K562 (cell line): ENCODE data around the gene GNAT1. TPM values are rescaled to one million over a fixed set of nuclear protein-coding genes. Genes with fewer than 3 reads are reported as not detected.
A peak's percentile ranks its signal among the peaks of the same experiment; 100 is the strongest.

ENCODE experiments used
- ATAC-seq: fragments of 200-7000 bp; cut with Tn5 transposase; 3 replicates; pipeline ENCODE4 v1.9.1; 2020; ENCODE audit warnings: moderate library complexity
- BruUV-seq: library from RNA; stranded (reverse); fragments of 400-500 nt; replicated peaks from 2 replicates; lab custom pipeline; 2021; lab: Mats Ljungman, UMichigan
- CTCF ChIA-PET: fragments of 300-600 bp; formaldehyde crosslinking; extraction: SDS; loops from one replicate; lab custom pipeline; 2021; ENCODE audit warnings: low intra/inter-chr PET ratio; lab: Yijun Ruan, JAX
- POLR2A ChIA-PET: fragments of 300-600, 350-650 bp; sonication (Branson Sonifier 250); formaldehyde crosslinking; extraction: SDS; loops from one replicate; lab custom pipeline; 2021; ENCODE audit warnings: antibody characterized with exemption, inconsistent platforms; lab: Yijun Ruan, JAX
- DNase-seq, 4 experiments: peaks; one replicate each; pipeline versions ENCODE4 v3.0.0 to v3.0.0-alpha.2; 2011 to 2018; ENCODE audit warnings: low spot score in 3 of 4, mixed read lengths in 3 of 4; ENCODE audit errors: extremely low read depth in 1 of 4
- FAIRE-seq: peaks from 2 replicates; lab custom pipeline; 2011; peaks lifted over from hg19 to GRCh38; lab: Jason Lieb, UNC
- H2AFZ ChIP-seq: 2 replicates; pipeline ENCODE4 v1.6.0; 2011; ENCODE audit warnings: low read depth, low read length, control low read depth, inconsistent platforms
- H3K27ac ChIP-seq: fragments of 200-600 bp; 3 replicates; pipeline ENCODE4 v1.8.0; 2011; ENCODE audit warnings: low read depth, mild to moderate bottlenecking, control low read depth, inconsistent platforms, low read length, moderate library complexity, mixed read lengths; ENCODE audit errors: extremely low read depth
- H3K27me3 ChIP-seq, 2 experiments: fragments of 300-600 bp in 1 of 2; 2 replicates in 1 of 2; 3 replicates in 1 of 2; pipeline versions ENCODE4 v1.6.0 to v1.8.0; 2011; ENCODE audit warnings: inconsistent platforms in 2 of 2, low read length in 2 of 2, mild to moderate bottlenecking in 1 of 2, mixed read lengths in 1 of 2, moderate library complexity in 1 of 2; ENCODE audit not compliant: control insufficient read depth in 2 of 2, insufficient read depth in 2 of 2
- H3K36me3 ChIP-seq: fragments of 300-600 bp; 3 replicates; pipeline ENCODE4 v1.8.0; 2011; ENCODE audit warnings: mild to moderate bottlenecking, low read length, inconsistent platforms; ENCODE audit not compliant: control insufficient read depth, insufficient read depth
- H3K4me1 ChIP-seq, 2 experiments: fragments of 200-600 bp in 1 of 2; replicated peaks in 1 of 2; 2 replicates in 1 of 2; 3 replicates in 1 of 2; pipeline versions ENCODE4 v1.5.1 to v1.8.0; 2011; ENCODE audit warnings: inconsistent platforms in 2 of 2, low read length in 2 of 2, mild to moderate bottlenecking in 1 of 2, mixed read lengths in 1 of 2, moderate library complexity in 1 of 2; ENCODE audit not compliant: control insufficient read depth in 2 of 2, insufficient read depth in 2 of 2
- H3K4me2 ChIP-seq: 2 replicates; pipeline ENCODE4 v1.6.1; 2011; ENCODE audit warnings: low read length, control low read depth, inconsistent platforms, mixed read lengths; ENCODE audit not compliant: insufficient read depth
- H3K4me3 ChIP-seq: fragments of 200-600 bp; sonication (generic), shearing (Covaris generic); 2 replicates; pipeline ENCODE4 v1.5.1; 2016; ENCODE audit warnings: control low read depth, inconsistent platforms
- H3K79me2 ChIP-seq: fragments of 200-600 bp; 3 replicates; pipeline ENCODE4 v1.8.0; 2011; ENCODE audit warnings: low read length, inconsistent platforms; ENCODE audit not compliant: control insufficient read depth, insufficient read depth
- H3K9ac ChIP-seq, 2 experiments: 2 replicates each; pipeline versions ENCODE4 v1.6.0 to v1.6.1; 2011; ENCODE audit warnings: low read depth in 2 of 2, low read length in 2 of 2, control low read depth in 1 of 2, inconsistent platforms in 1 of 2, mild to moderate bottlenecking in 1 of 2, mixed read lengths in 1 of 2; ENCODE audit not compliant: insufficient read depth in 1 of 2
- H3K9me1 ChIP-seq: one replicate; pipeline ENCODE4 v1.6.0; 2011; ENCODE audit warnings: inconsistent platforms, mild to moderate bottlenecking, low read length, moderate library complexity; ENCODE audit not compliant: control insufficient read depth, insufficient read depth
- H3K9me3 ChIP-seq: replicated peaks from 2 replicates; pipeline ENCODE4 v1.5.1; 2011; ENCODE audit warnings: low read depth, low read length, inconsistent platforms; ENCODE audit not compliant: control insufficient read depth, insufficient read depth
- H4K20me1 ChIP-seq: replicated peaks from 2 replicates; pipeline ENCODE4 v1.6.1; 2011; ENCODE audit warnings: low read length, inconsistent platforms, mixed read lengths; ENCODE audit not compliant: control insufficient read depth, insufficient read depth
- CBFB ChIP-seq: sonication (generic); formaldehyde crosslinking; IDR thresholded peaks from 2 replicates; pipeline ENCODE4 v1.4.0; 2020; ENCODE audit warnings: mild to moderate bottlenecking, missing genetic modification reagents
- WGBS: fragments of 100-300 bp; shearing (Covaris generic); methylation state at CpG from one replicate; pipeline ENCODE4 v1.1.6; 2016; ENCODE audit warnings: low coverage, mixed read lengths; ENCODE audit not compliant: insufficient coverage; ENCODE audit errors: missing lambda C conversion rate; 5-methylcytosine and 5-hydroxymethylcytosine counted together
- in situ Hi-C: fragments of 300-500 bp; cut with MboI; formaldehyde crosslinking; loops from 4 replicates; pipeline ENCODE4 v1.15.0; 2018; ENCODE audit warnings: inconsistent platforms, mixed read lengths
- intact Hi-C: fragments of 100-400 bp; cut with micrococcal nuclease; formaldehyde crosslinking; loops from 2 replicates; pipeline ENCODE4 v1.14.2; 2022
- polyA plus RNA-seq, 8 experiments: library from polyadenylated mRNA; depleted of rRNA in 4 of 8; stranded (reverse) in 5 of 8; unstranded in 3 of 8; fragments of >200 nt; fragmentation: Nextera tagmentation in 2 of 8; fragmentation: Illumina TruSeq in 1 of 8; extraction: Ambion mirVana in 2 of 8; extraction: Trizol in 1 of 8; gene quantifications; 2 replicates each; pipeline versions ENCODE4 v1.2.1 to v1.2.3, GENCODE V29; 2011 to 2014; ENCODE audit warnings: inconsistent platforms in 1 of 8, missing spikeins in 1 of 8
- total RNA-seq, 7 experiments: library from RNA; depleted of rRNA in 6 of 7; stranded (reverse); fragments of >200 nt in 6 of 7; fragmentation: Illumina TruSeq in 2 of 7; extraction: Trizol in 2 of 7; gene quantifications; 2 replicates each; pipeline versions ENCODE4 v1.2.1 to v1.2.3, GENCODE V29; 2011 to 2021; ENCODE audit warnings: low replicate concordance in 1 of 7
- TF ChIP-seq, protein P1 (sequence below): fragments of 200-600 bp; sonication (generic); IDR thresholded peaks from one replicate; pipeline ENCODE4 v1.6.1; 2012; ENCODE audit warnings: mild to moderate bottlenecking, low read depth, low read length, inconsistent platforms

The GNAT1 gene
- total and polyA plus RNA-seq, 9 of the 15 experiments (the other 6 are each of a cell fraction or from before 2014, with no cell fraction given): not detected

DNA sequence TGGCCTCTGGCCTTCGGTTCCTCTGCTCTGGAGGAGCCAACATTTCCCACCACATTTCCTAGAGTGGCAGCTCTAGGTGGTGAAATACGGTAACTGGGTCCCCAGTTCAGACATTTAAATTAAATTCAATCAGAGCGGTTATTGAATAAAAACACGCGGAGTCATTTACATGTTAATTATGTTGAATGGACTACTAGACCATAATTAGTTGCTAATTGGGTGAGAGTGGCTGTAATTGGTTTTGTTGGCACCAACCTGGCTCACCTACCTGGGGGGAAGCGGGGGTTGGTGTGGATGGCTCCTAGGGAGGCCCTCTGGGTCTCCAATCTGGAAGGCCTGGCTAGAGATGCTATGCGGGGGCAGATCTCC is 23.6 kb upstream of the GNAT1 start:
- no peak overlapping the region for H2AFZ ChIP-seq
- H3K9me1 ChIP-seq: no peaks in the 10 kb centered on the region
- no peaks in the 10 kb centered on the region for H3K36me3 ChIP-seq
- peaks cover 3% of the 10 kb centered on the region; the same call in 1 of the 2 replicates for H4K20me1 ChIP-seq
- TF ChIP-seq, protein P1, sequence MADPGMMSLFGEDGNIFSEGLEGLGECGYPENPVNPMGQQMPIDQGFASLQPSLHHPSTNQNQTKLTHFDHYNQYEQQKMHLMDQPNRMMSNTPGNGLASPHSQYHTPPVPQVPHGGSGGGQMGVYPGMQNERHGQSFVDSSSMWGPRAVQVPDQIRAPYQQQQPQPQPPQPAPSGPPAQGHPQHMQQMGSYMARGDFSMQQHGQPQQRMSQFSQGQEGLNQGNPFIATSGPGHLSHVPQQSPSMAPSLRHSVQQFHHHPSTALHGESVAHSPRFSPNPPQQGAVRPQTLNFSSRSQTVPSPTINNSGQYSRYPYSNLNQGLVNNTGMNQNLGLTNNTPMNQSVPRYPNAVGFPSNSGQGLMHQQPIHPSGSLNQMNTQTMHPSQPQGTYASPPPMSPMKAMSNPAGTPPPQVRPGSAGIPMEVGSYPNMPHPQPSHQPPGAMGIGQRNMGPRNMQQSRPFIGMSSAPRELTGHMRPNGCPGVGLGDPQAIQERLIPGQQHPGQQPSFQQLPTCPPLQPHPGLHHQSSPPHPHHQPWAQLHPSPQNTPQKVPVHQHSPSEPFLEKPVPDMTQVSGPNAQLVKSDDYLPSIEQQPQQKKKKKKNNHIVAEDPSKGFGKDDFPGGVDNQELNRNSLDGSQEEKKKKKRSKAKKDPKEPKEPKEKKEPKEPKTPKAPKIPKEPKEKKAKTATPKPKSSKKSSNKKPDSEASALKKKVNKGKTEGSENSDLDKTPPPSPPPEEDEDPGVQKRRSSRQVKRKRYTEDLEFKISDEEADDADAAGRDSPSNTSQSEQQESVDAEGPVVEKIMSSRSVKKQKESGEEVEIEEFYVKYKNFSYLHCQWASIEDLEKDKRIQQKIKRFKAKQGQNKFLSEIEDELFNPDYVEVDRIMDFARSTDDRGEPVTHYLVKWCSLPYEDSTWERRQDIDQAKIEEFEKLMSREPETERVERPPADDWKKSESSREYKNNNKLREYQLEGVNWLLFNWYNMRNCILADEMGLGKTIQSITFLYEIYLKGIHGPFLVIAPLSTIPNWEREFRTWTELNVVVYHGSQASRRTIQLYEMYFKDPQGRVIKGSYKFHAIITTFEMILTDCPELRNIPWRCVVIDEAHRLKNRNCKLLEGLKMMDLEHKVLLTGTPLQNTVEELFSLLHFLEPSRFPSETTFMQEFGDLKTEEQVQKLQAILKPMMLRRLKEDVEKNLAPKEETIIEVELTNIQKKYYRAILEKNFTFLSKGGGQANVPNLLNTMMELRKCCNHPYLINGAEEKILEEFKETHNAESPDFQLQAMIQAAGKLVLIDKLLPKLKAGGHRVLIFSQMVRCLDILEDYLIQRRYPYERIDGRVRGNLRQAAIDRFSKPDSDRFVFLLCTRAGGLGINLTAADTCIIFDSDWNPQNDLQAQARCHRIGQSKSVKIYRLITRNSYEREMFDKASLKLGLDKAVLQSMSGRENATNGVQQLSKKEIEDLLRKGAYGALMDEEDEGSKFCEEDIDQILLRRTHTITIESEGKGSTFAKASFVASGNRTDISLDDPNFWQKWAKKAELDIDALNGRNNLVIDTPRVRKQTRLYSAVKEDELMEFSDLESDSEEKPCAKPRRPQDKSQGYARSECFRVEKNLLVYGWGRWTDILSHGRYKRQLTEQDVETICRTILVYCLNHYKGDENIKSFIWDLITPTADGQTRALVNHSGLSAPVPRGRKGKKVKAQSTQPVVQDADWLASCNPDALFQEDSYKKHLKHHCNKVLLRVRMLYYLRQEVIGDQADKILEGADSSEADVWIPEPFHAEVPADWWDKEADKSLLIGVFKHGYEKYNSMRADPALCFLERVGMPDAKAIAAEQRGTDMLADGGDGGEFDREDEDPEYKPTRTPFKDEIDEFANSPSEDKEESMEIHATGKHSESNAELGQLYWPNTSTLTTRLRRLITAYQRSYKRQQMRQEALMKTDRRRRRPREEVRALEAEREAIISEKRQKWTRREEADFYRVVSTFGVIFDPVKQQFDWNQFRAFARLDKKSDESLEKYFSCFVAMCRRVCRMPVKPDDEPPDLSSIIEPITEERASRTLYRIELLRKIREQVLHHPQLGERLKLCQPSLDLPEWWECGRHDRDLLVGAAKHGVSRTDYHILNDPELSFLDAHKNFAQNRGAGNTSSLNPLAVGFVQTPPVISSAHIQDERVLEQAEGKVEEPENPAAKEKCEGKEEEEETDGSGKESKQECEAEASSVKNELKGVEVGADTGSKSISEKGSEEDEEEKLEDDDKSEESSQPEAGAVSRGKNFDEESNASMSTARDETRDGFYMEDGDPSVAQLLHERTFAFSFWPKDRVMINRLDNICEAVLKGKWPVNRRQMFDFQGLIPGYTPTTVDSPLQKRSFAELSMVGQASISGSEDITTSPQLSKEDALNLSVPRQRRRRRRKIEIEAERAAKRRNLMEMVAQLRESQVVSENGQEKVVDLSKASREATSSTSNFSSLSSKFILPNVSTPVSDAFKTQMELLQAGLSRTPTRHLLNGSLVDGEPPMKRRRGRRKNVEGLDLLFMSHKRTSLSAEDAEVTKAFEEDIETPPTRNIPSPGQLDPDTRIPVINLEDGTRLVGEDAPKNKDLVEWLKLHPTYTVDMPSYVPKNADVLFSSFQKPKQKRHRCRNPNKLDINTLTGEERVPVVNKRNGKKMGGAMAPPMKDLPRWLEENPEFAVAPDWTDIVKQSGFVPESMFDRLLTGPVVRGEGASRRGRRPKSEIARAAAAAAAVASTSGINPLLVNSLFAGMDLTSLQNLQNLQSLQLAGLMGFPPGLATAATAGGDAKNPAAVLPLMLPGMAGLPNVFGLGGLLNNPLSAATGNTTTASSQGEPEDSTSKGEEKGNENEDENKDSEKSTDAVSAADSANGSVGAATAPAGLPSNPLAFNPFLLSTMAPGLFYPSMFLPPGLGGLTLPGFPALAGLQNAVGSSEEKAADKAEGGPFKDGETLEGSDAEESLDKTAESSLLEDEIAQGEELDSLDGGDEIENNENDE: peak; percentile 35
- TF ChIP-seq CBFB: no peak
- TF ChIP-seq, all 486 proteins: peak for 1
- no peak overlapping the region for H3K4me3 ChIP-seq
- no peak overlapping the region for H3K27ac ChIP-seq
- intact Hi-C loops (no loop called here), in situ Hi-C loops (no loop called here)
- no peak overlapping the region for H3K9ac ChIP-seq
- no peaks in the 10 kb centered on the region for H3K27me3 ChIP-seq
- peaks cover 0 to 33% of the 10 kb centered on the region in 2 experiments; a peak in 3 of 5 replicates for H3K4me1 ChIP-seq
- BruUV-seq: no TSS peak
- POLR2A ChIA-PET: no interaction called here
- no peaks in the 10 kb centered on the region for H3K9me3 ChIP-seq
- CTCF ChIA-PET: interaction anchor here (0.7 kb wide), 1 partner anchor 28 kb away, joined by 3 read pairs; no protein-coding TSS in a partner anchor
- FAIRE-seq: no peak
- WGBS: 74% methylated on average over 6 of the region's 7 CpGs
- ATAC-seq: no peak
- DNase-seq: no peak
- no peak overlapping the region for H3K4me2 ChIP-seq
- no peaks in the 10 kb centered on the region for H3K79me2 ChIP-seq
